OCI-LY7 (cell line): ENCODE results near the gene SF3A1. TPM values are rescaled to one million over a fixed set of nuclear protein-coding genes. Genes with fewer than 3 reads are reported as not detected.

Experiments
- BruUV-seq: library from RNA; stranded (reverse); fragments of 400-500 nt; replicated peaks from 2 replicates; lab custom pipeline; 2021; lab: Mats Ljungman, UMichigan
- CTCF ChIA-PET: fragments of 300-600 bp; sonication (Branson Sonifier 250); formaldehyde crosslinking; loops from one replicate; lab custom pipeline; 2022; ENCODE audit warnings: antibody characterized with exemption; ENCODE audit not compliant: unreplicated experiment; lab: Charles Lee
- POLR2A ChIA-PET: fragments of 300-600 bp; sonication (Branson Sonifier 250); formaldehyde crosslinking; loops from one replicate; lab custom pipeline; 2022; ENCODE audit warnings: antibody characterized with exemption; lab: Charles Lee
- DNase-seq: peaks from one replicate; pipeline ENCODE4 v3.0.0-alpha.2; 2015; ENCODE audit warnings: low spot score
- H2AFZ ChIP-seq: fragments of 200-600 bp; sonication (generic), shearing (Covaris generic); 2 replicates; pipeline ENCODE4 v1.6.1; 2014; ENCODE audit warnings: mild to moderate bottlenecking, antibody characterized with exemption, low read length, moderate library complexity
- H3K27ac ChIP-seq: fragments of 200-600 bp; sonication (generic); 2 replicates; pipeline ENCODE4 v1.5.1; 2014; ENCODE audit warnings: mixed run types, low read depth, mild to moderate bottlenecking, moderate library complexity, low read length, inconsistent platforms; ENCODE audit not compliant: poor library complexity, severe bottlenecking
- H3K36me3 ChIP-seq: fragments of 200-600 bp; sonication (generic); 2 replicates; pipeline ENCODE4 v1.6.1; 2014; ENCODE audit warnings: mild to moderate bottlenecking, antibody characterized with exemption, low read length, moderate library complexity, mixed read lengths; ENCODE audit not compliant: insufficient read depth
- H3K4me1 ChIP-seq: fragments of 200-600 bp; sonication (generic); 2 replicates; pipeline ENCODE4 v1.5.1; 2014; ENCODE audit warnings: mild to moderate bottlenecking, low read length; ENCODE audit not compliant: insufficient read depth, poor library complexity, severe bottlenecking
- H3K4me2 ChIP-seq: fragments of 200-600 bp; sonication (generic); 2 replicates; pipeline ENCODE4 v1.6.1; 2014; ENCODE audit warnings: mild to moderate bottlenecking, low read length
- H3K4me3 ChIP-seq: fragments of 200-600 bp; sonication (generic); 2 replicates; pipeline ENCODE4 v1.5.1; 2014; ENCODE audit warnings: mild to moderate bottlenecking, low read depth, low read length; ENCODE audit not compliant: poor library complexity, severe bottlenecking
- H3K79me2 ChIP-seq: fragments of 200-600 bp; sonication (generic); 2 replicates; pipeline ENCODE4 v1.6.1; 2016; ENCODE audit warnings: low read depth, mild to moderate bottlenecking, low read length, moderate library complexity, mixed read lengths; ENCODE audit not compliant: insufficient read depth
- H3K9me2 ChIP-seq: fragments of 200-600 bp; sonication (generic); 2 replicates; pipeline ENCODE4 v1.6.1; 2016; ENCODE audit warnings: mild to moderate bottlenecking, low read length, mixed read lengths; ENCODE audit not compliant: insufficient read depth
- H3K9me3 ChIP-seq: fragments of 200-600 bp; sonication (generic); 2 replicates; pipeline ENCODE4 v1.6.1; 2014; ENCODE audit warnings: mild to moderate bottlenecking, mixed run types, low read length, mixed read lengths
- H4K20me1 ChIP-seq: fragments of 200-600 bp; sonication (generic); 2 replicates; pipeline ENCODE4 v1.6.1; 2014; ENCODE audit warnings: mild to moderate bottlenecking, antibody characterized with exemption, low read length, moderate library complexity, mixed read lengths; ENCODE audit not compliant: insufficient read depth
- EZH2phosphoT487 ChIP-seq: fragments of 200-600 bp; sonication (generic); IDR thresholded peaks from 2 replicates; pipeline ENCODE4 v1.6.1; 2018; ENCODE audit warnings: low read depth, borderline replicate concordance, mild to moderate bottlenecking, mixed run types, antibody characterized with exemption, low read length, moderate library complexity, mixed read lengths
- intact Hi-C: fragments of 100-400 bp; cut with micrococcal nuclease; formaldehyde crosslinking; loops from one replicate; pipeline ENCODE4 v1.10.0; 2022; ENCODE audit not compliant: unreplicated experiment
- total RNA-seq, 2 experiments: library from RNA; depleted of rRNA in 1 of 2; stranded (reverse); fragments of >200 nt in 1 of 2; shearing (Covaris generic) in 1 of 2; gene quantifications; 2 replicates each; pipeline ENCODE4 v1.2.3, GENCODE V29; 2014 to 2022
- TF ChIP-seq, protein P1 (sequence below): fragments of 200-600 bp; sonication (generic); conservative IDR thresholded peaks from 2 replicates; pipeline ENCODE4 v1.5.1; 2014; ENCODE audit warnings: mild to moderate bottlenecking, antibody characterized with exemption, low read length, moderate library complexity, mixed read lengths

Gene SF3A1
- total RNA-seq, 2 experiments from 2014 or later: 71.8 to 200 TPM

DNA sequence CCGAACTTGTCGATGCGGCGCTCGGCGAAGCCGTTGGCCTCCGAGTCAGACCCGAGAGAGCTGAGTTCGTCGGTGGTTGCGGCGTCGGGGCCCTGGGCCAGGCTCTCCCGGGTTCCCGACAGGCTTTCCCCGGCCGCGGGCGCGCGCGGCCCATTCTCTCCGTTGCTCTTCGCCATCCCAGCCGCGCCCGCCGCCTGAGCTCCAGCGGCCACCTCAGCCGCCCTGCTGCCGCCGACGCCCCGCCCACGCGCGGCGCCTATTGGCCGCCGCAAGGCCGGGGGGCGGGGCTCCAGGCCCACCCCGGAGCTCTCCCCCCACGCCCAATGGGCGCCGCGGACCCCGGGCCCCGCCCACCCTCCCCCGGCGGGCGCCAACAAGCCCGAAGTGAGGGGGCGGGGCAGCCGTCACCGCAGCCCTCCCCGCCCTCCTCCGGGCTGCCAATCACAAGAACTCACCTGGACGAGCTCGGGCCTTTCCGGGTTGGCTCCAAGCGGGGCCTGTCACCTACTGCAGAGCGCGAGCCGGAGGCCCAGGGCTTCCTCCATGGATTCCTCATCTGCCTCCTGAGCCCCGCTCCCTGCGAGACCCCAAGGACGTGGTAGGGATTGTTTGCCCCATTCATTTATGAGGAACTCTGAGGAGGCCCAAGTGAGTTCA lies 29.9 kb downstream of the SF3A1 start, which contains the start of gene TBC1D10A:
TSS of gene TBC1D10A (minus strand) at position 236 of the 657 bp plus-strand sequence. CDS start at position 176, 60 bp downstream.
- peaks cover 19% of the 10 kb centered on the region; the same call in 1 of the 2 replicates for H3K36me3 ChIP-seq
- no peaks in the 10 kb centered on the region for H3K79me2 ChIP-seq
- peaks cover 33% of the 10 kb centered on the region for H3K4me1 ChIP-seq
- ChIA-PET POLR2A (interaction anchor here (0.7 to 2.7 kb wide), 8 partner anchors 17 to 108 kb away, joined by 3 to 22 read pairs (median 4); partner anchors contain the start of genes CASTOR1, CCDC157 and SF3A1), CTCF (interaction anchor here (1.7 kb wide), 1 partner anchor 39 kb away, joined by 5 read pairs; no protein-coding TSS in a partner anchor)
- H2AFZ ChIP-seq: peak within 1 kb of the TSS; percentile 40; the same call in 1 of the 2 replicates
- DNase-seq: peak; percentile 96
- H4K20me1 ChIP-seq: no peaks in the 10 kb centered on the region
- H3K27ac ChIP-seq: peak within 1 kb of the TSS; percentile 33
- intact Hi-C loops: loop anchor here (1.0 to 2.0 kb wide), 3 partner anchors 22 to 60 kb away; partner anchors contain the start of genes CASTOR1 and RNF215
- BruUV-seq: no TSS peak
- H3K9me2 ChIP-seq: no peaks in the 10 kb centered on the region
- TF ChIP-seq, protein P1, sequence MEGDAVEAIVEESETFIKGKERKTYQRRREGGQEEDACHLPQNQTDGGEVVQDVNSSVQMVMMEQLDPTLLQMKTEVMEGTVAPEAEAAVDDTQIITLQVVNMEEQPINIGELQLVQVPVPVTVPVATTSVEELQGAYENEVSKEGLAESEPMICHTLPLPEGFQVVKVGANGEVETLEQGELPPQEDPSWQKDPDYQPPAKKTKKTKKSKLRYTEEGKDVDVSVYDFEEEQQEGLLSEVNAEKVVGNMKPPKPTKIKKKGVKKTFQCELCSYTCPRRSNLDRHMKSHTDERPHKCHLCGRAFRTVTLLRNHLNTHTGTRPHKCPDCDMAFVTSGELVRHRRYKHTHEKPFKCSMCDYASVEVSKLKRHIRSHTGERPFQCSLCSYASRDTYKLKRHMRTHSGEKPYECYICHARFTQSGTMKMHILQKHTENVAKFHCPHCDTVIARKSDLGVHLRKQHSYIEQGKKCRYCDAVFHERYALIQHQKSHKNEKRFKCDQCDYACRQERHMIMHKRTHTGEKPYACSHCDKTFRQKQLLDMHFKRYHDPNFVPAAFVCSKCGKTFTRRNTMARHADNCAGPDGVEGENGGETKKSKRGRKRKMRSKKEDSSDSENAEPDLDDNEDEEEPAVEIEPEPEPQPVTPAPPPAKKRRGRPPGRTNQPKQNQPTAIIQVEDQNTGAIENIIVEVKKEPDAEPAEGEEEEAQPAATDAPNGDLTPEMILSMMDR: no peak
- TF ChIP-seq EZH2phosphoT487: no peak
- no peaks in the 10 kb centered on the region for H3K9me3 ChIP-seq
- H3K4me2 ChIP-seq: peak within 1 kb of the TSS; percentile 79
- H3K4me3 ChIP-seq: peak within 1 kb of the TSS; percentile 90

DNA sequence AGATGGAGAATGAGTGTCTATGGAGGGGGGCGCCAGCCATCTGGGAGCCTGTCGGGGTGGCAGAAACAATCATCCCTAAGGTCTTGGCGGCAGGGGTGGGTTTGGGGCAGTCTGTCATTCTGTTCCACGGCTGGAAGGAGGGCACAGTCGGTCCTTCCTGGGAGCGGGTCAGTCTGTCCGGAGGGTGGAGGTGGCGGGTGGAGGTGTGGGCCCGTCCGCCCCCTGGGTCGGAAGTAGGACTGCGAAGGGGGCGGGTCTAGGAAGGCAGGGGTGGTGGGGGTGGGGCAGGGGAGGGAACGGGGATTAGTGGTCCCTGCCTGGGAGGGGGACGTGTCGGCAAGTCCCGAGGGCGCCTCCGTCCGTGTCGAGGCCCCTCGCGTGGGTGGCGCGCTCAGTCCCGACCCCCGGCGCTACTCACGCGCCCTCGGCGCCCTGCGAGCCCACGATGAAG lies 30.4 kb downstream of the SF3A1 start:
- H2AFZ ChIP-seq: no peak overlapping the region

More for the DNA sequence above, 30.4 kb downstream of the SF3A1 start:
- Histone ChIP-seq H3K4me1 (peaks cover 33% of the 10 kb centered on the region), H3K9me3 (no peaks in the 10 kb centered on the region), H3K4me2 (peak overlapping the region; percentile 77), H3K36me3 (peaks cover 17% of the 10 kb centered on the region; the same call in 1 of the 2 replicates), H3K79me2 (no peaks in the 10 kb centered on the region), H3K4me3 (peak overlapping the region; percentile 90), H4K20me1 (no peaks in the 10 kb centered on the region), H3K9me2 (no peaks in the 10 kb centered on the region), H3K27ac (no peak overlapping the region)
- BruUV-seq: no TSS peak
- ChIA-PET CTCF (interaction anchor here (1.7 kb wide), 1 partner anchor 38 kb away, joined by 5 read pairs; no protein-coding TSS in a partner anchor), POLR2A (interaction anchor here (0.8 to 2.7 kb wide), 7 partner anchors 16 to 445 kb away, joined by 3 to 22 read pairs (median 4); partner anchors contain the start of gene CASTOR1)
- TF ChIP-seq, protein P1: no peak
- no peak for TF ChIP-seq EZH2phosphoT487
- DNase-seq: peak; percentile 50
- intact Hi-C loops: loop anchor here (2.0 kb wide), 1 partner anchor 61 kb away; the partner anchor contains the start of gene RNF215
